Measurements from ENCODE around the gene FEN1.

GRCh38 chr11:61762223-61762615 lies 30.5 kb upstream of the FEN1 start:
- TF ChIP-seq SP1 (IDR thresholded peaks at IDR 0.05) (no peak), HDGF (IDR thresholded peaks at IDR 0.05; ENCODE audit: borderline replicate concordance) (no peak), FOXA1 (IDR thresholded peaks at IDR 0.05) (no peak), ARNT (IDR thresholded peaks at IDR 0.05) (no peak), BHLHE40 (IDR thresholded peaks at IDR 0.05; ENCODE audit: borderline replicate concordance) (no peak), FOXK2 (IDR thresholded peaks at IDR 0.05) (no peak), ZNF384 (IDR thresholded peaks at IDR 0.05) (no peak), SUZ12 (IDR thresholded peaks at IDR 0.05) (no peak), L3MBTL2 (conservative IDR thresholded peaks at IDR 0.05) (no peak), TARDBP (IDR thresholded peaks at IDR 0.05) (no peak)
